Measurements from ENCODE around the gene FARSA. TPM values are rescaled to one million over a fixed set of nuclear protein-coding genes. Genes with fewer than 3 reads are reported as not detected.

Gene FARSA
- total and polyA plus RNA-seq, 10 of the 15 experiments (the other 5 are each of a cell fraction or from before 2014, with no cell fraction given): 20.3 to 212 (median 76.4) TPM

GRCh38 chr19:12948612-12949362, 15.3 kb upstream of the FARSA start:
- Histone ChIP-seq H3K4me3 (no peak overlapping the region), H3K27me3 (replicated peaks in 1 of 2; ENCODE audit: control insufficient read depth in 2 of 2, insufficient read depth in 2 of 2, low read length in 1 of 2) (no peaks in the 10 kb centered on the region), H2AFZ (ENCODE audit: control insufficient read depth, low read depth, low read length) (no peak overlapping the region), H4K20me1 (ENCODE audit: control insufficient read depth, insufficient read depth) (no peaks in the 10 kb centered on the region), H3K79me2 (ENCODE audit: control insufficient read depth, insufficient read depth, low read length) (peaks cover 26% of the 10 kb centered on the region), H3K9ac (ENCODE audit: control insufficient read depth, insufficient read depth, low read length) (no peak overlapping the region), H3K4me2 (ENCODE audit: control insufficient read depth, insufficient read depth) (no peak overlapping the region), H3K9me3 (replicated peaks; ENCODE audit: control insufficient read depth, insufficient read depth, low read length) (no peaks in the 10 kb centered on the region), H3K27ac (ENCODE audit: control insufficient read depth, insufficient read depth) (no peak overlapping the region), H3K4me1 (ENCODE audit: control insufficient read depth, insufficient read depth, low read length) (peaks cover 14% of the 10 kb centered on the region), H3K36me3 (ENCODE audit: control insufficient read depth in 2 of 2, insufficient read depth in 2 of 2, low read length in 1 of 2) (peaks cover 23 to 32% of the 10 kb centered on the region in 2 experiments)
- no peak for DNase-seq (ENCODE audit: low read depth, low spot score)
- no peak for ATAC-seq
- in situ Hi-C loops (cut with MboI) (no loop called here), intact Hi-C loops (cut with micrococcal nuclease; ENCODE audit: unreplicated experiment) (no loop called here)
- WGBS (ENCODE audit: insufficient coverage, insufficient replicate concordance, low lambda C conversion rate, missing lambda C conversion rate): 95% methylated on average over 30 of the region's 30 CpGs
- FAIRE-seq: no peak
- ChIA-PET SMC1A (ENCODE audit: uncharacterized antibody, unreplicated experiment) (no interaction called here), RAD21 (ENCODE audit: unreplicated experiment) (no interaction called here), POLR2A (interaction anchor here (0.6 kb wide), 1 partner anchor 169 kb away, joined by 3 read pairs; no protein-coding TSS in a partner anchor), CTCF (interaction anchor here (0.5 to 1.0 kb wide), 2 partner anchors 17 to 64 kb away, joined by 3 to 5 read pairs; no protein-coding TSS in a partner anchor)
- BruUV-seq (replicated peaks): no TSS peak
- TF ChIP-seq HSF1 (IDR thresholded peaks at IDR 0.05; ENCODE audit: low read depth, low read length): no peak
- TF ChIP-seq TCF3 (IDR thresholded peaks at IDR 0.05; ENCODE audit: borderline replicate concordance, insufficient read depth, low read depth, low read length): no peak
- TF ChIP-seq NFXL1 (IDR thresholded peaks at IDR 0.05; ENCODE audit: borderline replicate concordance): no peak
- no peak for TF ChIP-seq SRF (IDR thresholded peaks at IDR 0.05; ENCODE audit: low read depth in 2 of 2, low read length in 2 of 2)
- TF ChIP-seq MTA2 (IDR thresholded peaks at IDR 0.05; ENCODE audit: low read depth): no peak
- no peak for TF ChIP-seq ATF3 (IDR thresholded peaks at IDR 0.05; ENCODE audit: borderline replicate concordance, extremely low read depth, low read depth, low read length)
- TF ChIP-seq CEBPB (IDR thresholded peaks at IDR 0.05; ENCODE audit: borderline replicate concordance in 1 of 2, low read depth in 2 of 2, low read length in 2 of 2): no peak
- TF ChIP-seq CBX3 (IDR thresholded peaks at IDR 0.05; ENCODE audit: borderline replicate concordance, low read depth): no peak
- TF ChIP-seq ZNF24 (IDR thresholded peaks at IDR 0.05): no peak

Measured in GM12878 (cell line).